HG02884 (cell line): ENCODE measurements around the gene PARD6G.
A peak's percentile ranks its signal among the peaks of the same experiment; 100 is the strongest.

Experiments used
- ATAC-seq: cut with Tn5 transposase; IDR thresholded peaks from one replicate; pipeline ENCODE4 v1.9.1; 2021; ENCODE audit warnings: mild to moderate bottlenecking, moderate library complexity; ENCODE audit not compliant: unreplicated experiment

PARD6G gene

DNA sequence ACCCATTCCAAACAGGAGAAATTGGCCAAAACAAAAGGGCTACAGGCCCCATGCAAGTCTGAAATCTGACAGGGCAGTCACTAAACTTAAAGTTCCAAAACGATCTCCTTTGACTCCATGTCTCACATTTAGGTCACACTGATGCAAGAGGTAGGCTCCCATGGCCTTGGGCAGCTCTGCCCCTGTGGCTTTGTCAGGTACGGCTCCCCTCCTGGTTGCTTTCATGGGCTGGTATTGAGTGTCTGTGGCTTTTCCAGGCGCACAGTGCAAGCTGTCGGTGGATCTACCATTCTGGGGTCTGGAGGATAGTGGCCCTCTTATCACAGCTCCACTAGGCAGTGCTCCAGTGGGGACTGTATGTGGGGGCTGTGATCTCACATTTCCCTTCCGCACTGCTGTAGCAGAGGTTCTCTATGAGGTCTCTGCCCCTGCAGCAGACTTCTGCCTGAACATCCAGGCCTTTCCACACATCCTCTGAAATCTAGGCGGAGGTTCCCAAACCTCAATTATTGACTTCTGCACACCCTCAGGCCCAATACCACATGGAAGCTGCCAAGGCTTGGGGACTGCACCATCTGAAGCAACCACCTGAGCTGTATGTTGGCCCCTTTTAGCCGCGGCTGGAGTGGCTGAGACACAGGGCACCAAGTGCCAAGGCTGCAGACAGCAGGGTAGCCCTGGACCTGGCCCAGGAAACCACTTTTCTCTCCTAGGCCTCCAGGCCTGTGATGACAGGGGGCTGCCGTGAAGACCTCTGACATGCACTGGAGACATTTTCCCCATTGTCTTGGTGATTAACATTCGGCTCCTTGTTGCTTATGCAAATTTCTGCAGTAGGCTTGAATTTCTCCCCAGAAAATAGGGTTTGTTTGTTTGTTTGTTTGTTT lies 28.7 kb downstream of the PARD6G start:
- ATAC-seq = no peak

DNA sequence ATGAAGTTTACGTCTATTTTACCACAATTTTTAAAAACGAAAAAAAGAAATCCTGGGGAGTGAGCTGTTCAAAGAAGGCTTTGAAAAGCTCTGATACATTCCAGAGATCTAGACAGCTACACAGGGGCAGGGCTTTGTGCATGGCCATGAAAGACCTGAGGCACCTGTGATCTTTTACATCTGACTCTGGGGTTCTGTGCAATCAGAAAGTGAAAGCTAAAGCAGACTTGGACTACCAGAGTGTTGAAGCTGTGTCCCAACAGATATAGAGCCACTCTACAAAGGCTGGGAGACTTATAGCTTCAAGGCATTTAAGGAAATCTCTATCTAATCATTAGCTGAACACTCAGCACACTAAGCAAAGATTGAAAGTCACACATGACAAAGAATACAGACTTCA lies 34.1 kb downstream of the PARD6G start:
- ATAC-seq = no peak

DNA sequence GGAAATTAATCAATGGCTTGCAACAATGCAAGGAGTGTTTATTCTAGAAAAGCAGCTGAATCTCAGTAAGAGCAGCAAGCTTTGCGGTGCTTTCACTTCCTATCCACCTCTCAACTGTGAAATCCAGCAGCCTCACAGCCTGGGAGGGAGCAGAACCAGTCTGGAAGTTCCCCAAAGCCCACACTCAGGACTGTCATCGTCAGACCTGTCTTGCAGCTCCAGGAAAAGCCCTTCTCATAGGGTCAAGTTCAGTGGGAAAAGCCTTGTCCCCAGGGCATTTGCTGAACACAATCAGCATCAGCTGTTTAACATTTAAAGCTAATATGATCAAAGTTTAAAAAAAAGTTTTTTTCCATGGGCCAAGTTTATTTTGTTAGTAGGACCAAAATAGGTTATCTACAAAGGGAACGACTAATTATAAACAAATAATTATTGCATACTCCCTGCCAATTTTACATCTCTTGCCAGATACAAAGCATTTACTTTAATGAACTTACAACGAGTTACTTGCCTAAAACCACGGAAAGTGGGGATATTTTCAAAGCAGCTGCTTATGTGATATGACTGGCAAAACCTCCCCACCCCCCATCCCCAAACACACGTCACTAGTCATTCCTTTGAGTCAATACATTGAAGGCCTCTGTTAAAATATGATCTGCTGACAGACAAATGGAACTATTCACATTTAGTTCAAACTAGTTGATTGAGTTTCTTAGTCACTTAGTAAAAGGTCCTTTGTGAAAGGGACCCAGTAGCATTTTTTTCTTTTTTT lies 36.8 kb downstream of the PARD6G start:
- ATAC-seq = peak; percentile 82

DNA sequence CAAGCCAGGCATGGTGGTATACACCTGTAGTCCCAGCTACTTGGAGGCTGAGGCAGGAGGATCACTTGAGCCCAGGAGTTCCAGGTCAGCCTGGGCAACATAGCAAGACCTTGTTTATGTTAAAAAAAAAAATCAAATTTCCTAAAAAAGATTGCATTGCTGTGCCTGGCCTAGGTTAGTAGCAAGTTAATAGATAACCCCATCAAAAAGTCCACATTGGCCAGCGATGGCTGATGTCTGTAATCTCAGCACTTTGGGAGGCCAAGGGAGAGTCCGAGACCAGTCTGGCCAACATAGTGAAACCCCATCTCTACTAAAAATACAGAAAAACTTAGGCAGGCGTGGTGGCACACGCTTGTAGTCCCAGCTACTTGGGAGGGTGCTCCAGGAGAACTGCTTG lies 38.7 kb downstream of the PARD6G start:
- ATAC-seq = no peak

DNA sequence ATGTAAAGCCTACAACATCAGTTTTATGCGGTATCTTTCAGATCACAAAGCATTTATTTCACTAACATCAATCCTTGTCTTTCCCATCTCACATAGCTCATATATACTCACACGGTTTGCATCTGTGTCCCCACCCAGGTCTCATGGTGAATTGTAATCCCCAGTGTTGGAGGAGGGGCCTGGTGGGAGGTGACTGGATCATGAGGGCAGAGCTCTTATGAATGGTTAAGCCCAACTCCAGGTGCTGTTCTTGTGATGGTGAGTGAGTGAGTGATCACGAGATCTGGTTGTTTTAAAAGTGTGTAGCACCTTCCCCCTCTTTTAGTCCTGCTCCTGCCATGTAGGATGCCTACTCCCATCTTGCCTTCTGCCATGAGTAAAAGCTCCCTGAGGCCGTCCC lies 42.0 kb downstream of the PARD6G start:
- no peak for ATAC-seq

DNA sequence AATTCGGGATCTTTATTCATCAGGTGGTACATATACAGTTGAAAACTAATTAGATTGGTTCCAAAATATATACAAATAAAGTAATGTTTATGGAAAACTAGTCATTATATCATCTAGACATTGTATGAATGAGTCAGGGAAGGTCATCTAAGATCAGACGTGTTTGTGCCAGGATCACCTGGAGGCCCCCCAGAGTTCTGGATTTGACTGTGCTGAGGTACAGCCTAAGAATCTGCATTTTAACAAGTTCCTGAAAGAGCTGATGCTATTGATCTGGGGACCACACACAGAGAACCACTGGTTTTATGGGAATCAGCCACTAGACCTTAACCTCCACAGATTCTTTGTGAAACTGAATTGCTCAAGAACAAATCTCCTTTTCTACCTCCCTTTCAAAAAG lies 43.2 kb downstream of the PARD6G start:
- ATAC-seq = no peak

DNA sequence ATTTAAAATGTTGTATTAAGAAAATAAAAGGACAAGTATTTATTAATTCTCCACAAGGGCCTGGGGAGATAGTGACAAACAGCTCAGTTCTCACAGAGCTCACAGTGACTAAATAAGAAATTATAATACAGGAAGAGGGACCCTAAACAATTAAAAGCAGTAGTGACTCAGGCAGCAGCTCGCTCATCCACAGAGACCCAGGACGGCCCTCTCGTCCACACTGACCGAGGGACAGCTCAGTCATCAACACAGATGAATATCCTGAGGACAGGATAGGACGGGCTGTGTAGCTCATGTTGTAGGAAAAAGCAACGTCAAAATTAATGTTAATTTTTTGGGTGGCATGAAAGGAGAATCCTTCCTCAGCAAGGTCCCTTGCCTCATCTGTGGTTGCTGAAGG lies 44.1 kb downstream of the PARD6G start:
- no peak for ATAC-seq

DNA sequence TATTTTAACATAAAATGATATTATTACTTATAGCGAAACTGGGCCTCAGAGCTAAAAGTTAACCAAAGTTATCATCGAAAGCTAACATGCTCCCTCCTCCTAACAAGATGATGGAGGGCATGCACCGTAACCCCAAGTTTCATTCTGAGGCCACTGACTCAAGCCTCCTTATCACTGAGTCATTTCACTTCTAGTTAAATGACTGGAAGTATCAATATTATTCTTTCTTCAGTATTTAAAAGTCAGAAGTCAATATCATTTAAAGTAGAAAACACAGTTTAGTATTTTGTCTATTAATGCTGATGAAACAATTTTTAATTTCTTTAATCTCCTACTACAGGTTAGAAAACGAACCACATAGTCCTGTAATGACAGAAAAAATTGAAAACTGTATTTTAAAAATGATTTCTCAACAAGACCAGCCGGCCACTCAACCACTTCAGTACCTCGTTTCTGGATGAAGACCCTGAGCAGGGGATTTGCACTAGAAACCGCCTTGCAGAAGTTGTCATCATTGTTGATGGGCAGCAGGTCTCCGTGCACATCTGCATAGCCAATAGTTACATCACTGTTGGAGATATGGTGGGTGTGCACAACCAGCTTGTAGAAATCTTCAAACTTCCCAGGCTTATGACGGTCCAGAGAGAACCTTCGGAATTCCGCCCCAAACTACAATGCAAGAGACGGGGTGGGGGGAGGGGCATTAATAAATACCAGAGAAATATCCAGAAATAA lies 44.9 kb downstream of the PARD6G start:
- ATAC-seq = peak; percentile 97

DNA sequence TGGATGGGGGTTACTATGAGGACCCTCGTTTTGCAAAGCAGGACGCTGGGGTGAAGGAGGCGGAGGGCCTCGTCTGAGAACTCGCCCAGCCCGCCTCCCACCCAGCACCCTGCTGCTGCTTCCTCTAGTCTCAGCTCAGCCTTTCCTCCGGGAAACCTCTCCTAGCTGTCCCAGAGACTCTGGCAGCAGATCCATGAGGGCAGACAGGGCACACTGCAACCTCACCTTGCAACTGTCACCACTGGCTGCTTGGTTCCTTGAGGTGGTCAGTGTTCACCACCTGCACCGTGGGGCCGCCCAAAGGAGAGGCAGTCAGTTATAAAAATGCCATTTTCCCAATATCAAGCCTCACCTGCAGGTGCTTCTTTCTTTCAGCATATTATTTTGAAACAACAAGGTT lies 45.6 kb downstream of the PARD6G start:
- peak; percentile 1 for ATAC-seq

DNA sequence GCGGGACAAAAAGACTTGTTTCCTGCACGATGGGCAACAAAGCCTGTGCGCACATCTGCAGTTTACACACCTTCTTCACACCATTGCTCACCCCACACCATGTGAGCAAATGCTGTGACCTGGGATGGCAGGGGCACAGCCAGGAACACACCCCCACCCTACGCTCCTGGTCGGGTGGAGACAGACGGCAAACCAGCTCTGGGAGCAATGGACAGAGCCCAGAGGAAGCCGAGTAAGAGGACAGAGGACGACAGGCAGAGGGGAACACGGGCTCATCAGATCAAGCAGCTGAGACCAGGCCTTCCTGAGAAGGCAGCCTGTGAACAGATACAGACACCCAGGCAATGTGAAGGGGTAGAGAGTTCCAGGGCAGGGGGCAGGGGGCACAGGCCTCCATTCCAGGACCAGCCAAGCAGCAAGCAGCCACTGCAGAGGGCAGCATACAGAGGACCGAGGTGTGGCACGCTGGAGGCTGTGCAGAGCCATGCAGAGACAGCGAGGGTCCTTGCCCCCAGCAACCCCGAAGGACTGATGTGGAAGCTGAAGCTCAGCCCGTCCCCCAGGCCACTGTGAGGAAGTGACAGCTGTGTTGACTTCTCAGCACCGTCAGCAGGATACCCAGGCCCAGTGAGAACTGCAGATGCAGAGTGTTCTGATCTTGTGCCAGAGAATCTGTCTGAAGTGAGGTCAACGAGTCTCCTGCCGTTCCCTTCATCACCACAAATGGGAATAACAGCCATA lies 46.2 kb downstream of the PARD6G start:
- no peak for ATAC-seq

DNA sequence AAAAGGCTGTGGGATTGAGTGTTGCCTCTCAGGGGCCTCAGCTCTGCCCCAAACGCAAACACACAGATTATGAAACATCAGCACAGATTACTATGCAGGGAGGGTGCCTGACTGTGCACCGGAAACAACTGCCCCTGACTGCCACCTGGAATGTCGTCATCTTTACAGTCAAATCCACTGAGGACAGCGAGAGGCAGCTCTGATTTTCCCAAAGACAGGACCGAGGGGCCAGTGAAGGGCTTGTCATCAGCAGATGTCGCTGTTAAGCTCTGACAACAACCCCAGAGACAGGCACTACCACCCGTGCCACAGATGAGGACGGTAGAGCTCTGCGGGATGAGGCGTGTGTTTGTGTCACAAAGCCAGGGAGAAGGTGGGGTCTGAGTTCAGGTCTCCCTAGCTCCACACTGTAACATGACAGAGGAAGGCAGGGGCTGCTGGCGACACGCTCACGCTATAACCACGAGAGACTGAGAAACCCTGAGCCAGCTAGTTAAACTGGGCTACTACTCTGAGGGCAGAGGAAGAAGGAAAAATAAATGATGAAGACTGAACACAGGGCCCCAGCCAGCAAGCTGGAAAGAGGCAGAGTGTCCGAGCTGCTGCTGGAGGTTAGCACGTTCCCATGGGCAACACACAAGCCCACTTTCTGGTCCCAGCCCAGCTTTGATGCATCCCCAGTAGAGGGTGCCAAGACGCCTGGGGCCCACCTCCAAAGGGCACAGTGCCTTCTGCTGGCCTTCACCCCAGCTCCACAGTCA lies 47.0 kb downstream of the PARD6G start:
- no peak for ATAC-seq

DNA sequence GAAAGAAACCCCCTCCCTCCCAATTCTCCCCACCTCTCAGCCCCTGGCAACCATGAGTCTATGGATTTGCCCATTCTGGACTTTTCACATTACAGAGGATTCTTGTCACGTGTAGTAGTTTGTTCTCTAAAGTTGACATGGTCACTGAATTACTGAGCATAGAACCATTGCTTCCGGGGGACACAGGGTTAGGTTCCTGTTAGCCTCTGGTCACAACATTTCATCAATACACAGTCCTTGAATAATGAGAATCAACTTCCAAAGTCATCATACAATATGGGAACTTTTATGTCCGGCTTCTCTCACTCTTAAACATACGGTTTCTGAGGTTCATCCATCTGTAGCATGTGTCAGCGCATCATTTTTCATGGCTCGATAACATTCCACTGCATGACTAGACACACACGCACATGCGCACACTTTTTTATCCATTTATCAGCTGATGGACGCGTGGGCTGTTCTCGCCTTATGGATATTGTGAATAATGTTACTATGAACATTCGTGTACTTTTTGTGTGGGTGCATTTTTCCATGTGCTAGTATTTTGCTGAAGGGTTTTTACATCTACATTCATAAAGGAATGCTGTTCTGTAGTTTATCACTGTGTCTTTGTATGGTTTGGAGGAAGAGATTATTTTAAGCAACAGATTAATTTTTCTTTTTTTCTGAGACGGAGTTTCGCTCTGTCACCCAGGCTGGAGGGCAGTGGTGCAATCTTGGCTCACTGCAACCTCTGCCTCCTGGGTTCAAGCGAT lies 48.1 kb downstream of the PARD6G start:
- no peak for ATAC-seq

DNA sequence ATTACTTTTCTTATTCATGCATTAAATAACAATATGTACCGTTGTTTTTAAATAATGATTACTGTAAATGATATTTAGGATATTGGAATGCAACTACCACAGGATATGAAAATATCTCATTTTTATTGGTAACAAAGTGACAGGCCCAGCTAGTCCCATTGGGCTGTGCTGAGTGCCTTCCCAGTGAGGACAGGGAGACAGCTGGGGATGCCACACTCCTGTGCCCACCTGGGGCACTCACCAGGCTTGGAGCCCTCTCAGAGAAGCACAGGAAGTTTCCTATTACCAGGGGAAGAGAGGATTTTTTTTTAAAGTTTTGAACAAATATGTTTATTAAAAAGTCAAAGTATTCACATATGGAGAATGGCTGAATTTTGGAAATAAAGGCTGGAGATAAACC lies 48.9 kb downstream of the PARD6G start:
- no peak for ATAC-seq

DNA sequence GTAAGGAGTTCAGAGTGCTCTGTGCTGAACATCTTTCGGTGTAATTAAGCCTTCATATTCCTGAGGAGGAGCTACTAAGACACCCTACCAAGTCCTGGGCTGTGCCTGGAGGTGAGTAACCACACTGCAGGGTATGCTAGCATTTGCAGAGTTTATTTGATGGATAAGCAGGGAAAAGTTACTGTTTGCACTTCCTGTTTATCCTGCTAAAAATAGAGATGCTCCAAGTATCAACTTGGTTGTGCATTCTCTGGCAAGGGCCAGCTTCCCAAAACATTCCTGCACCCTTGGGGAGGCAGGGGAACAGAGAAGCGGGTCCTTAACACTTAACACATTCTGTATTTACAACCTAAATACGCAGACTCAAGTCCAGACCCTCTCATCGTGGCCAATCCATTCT lies 49.8 kb downstream of the PARD6G start:
- ATAC-seq = no peak

DNA sequence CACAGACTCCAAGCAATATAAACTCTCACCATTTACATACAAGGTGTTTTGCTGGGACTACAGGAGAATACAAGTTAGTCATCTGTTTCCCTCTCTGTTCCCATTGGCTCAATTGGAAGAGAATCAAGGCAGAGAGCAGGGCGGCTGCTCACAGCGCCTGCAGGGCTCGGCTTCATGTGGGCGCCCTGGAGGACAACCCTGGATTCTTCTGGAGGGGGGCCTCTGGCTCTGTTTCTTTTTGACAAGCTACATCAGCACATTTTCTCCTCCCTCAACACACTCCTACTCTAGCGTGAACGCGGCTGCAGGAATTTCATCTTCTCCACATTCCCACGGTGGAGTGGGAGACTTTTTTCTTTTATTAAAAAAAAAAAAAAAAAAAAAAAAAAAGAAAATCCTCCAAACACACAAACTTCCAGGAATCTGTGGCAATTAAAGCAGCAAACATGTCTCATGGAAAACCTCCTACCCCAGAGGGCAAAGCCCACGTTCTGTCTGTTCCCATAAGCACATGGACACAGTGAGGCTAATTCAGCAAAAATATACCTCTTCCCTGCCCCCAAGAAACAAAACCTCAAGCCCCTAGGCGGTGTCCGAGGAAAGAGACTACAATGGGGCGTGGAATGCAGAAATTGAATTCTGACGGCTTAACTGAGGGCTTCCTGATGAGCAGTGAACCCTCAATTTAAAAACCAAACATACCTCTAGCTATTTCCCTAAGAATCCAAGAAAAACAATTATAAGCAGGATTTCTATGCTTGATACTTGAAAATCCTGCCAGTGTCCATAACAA lies 50.6 kb downstream of the PARD6G start:
- ATAC-seq = no peak

DNA sequence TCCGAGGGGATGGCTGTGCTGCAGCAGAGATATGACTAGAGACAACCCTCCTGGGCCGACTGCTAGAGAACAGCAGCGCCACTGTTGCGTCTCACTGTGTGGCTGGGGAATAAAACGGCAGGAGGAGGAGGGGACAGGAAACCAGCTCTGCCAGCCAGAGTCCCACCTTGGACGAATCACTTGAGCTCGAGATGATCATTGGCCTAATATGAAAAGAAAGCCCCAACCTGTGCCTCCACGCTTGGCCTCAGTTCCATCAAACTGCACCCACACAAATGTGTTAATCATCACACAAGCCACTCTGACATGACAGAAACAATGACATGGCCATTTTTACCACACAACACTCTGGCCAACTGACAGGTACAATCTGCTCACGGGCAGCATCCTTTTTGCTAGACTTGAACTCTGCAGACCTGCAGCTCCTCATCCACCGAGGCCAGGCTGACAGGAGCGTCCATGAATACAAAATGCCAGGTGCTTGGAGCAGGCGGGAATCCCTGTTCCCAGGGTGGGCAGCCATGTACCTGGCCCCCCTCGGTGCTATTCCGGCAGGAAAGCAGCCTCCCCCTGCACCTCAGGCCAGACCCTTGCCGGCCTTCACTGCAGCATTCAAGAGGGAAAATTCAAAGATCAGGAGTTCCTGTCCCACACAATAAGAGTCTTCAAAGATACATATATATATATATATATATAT lies 52.3 kb downstream of the PARD6G start:
- ATAC-seq = no peak

DNA sequence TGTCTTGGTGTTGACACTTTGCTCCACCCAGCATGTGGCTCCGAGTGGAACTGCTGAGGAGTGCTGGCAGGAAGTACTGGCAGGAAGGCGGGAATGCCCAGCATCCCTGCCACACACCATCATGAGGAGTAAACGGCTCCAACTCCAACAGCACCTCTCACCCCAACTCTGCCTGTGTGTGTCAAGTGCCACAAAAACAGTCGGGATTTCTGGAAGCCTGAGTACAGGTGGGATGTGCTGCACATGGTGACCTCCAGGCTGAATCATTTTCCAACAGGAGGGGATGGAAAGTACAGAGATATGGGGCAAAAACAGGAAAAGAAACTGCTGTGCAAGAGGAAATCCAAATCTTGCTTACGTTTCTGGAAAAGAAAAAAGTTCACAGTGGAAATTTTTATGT lies 53.6 kb downstream of the PARD6G start:
- ATAC-seq = no peak
